Mesenchymal stem cell (in vitro differentiated cells and primary cell): ENCODE results near the gene TOX2.

ENCODE experiments used
- DNase-seq: peaks from one replicate; pipeline ENCODE4 v3.0.0-alpha.2; 2013
- H2AFZ ChIP-seq: one replicate; pipeline ENCODE4 v1.6.1; 2013; ENCODE audit warnings: low read depth, mild to moderate bottlenecking, control low read depth, inconsistent platforms, low read length, moderate library complexity
- H2AK5ac ChIP-seq: 2 replicates; pipeline ENCODE4 v1.6.1; 2013; ENCODE audit warnings: low read length, moderate library complexity, mild to moderate bottlenecking, inconsistent platforms; ENCODE audit not compliant: severe bottlenecking
- H2BK120ac ChIP-seq: one replicate; pipeline ENCODE4 v1.6.1; 2013; ENCODE audit warnings: low read depth, mild to moderate bottlenecking, inconsistent platforms, low read length, moderate library complexity
- H2BK12ac ChIP-seq, 2 experiments: one replicate each; pipeline ENCODE4 v1.6.1; 2013; ENCODE audit warnings: inconsistent platforms in 2 of 2, low read length in 2 of 2, mild to moderate bottlenecking in 2 of 2, moderate library complexity in 2 of 2, control low read depth in 1 of 2
- H2BK15ac ChIP-seq: one replicate; pipeline ENCODE4 v1.6.1; 2013; ENCODE audit warnings: mild to moderate bottlenecking, low read depth, inconsistent platforms; ENCODE audit not compliant: poor library complexity, severe bottlenecking
- H2BK5ac ChIP-seq: 2 replicates; pipeline ENCODE4 v1.6.1; 2013; ENCODE audit warnings: low read depth, mild to moderate bottlenecking, low read length, control low read depth, inconsistent platforms; ENCODE audit not compliant: poor library complexity, severe bottlenecking
- H3K14ac ChIP-seq, 2 experiments: one replicate each; pipeline ENCODE4 v1.6.1; 2013; ENCODE audit warnings: inconsistent platforms in 2 of 2, low read length in 2 of 2, control low read depth in 1 of 2, mild to moderate bottlenecking in 1 of 2, moderate library complexity in 1 of 2
- H3K18ac ChIP-seq, 2 experiments: one replicate each; pipeline ENCODE4 v1.6.1; 2013; ENCODE audit warnings: inconsistent platforms in 2 of 2, low read length in 2 of 2, control low read depth in 1 of 2, low read depth in 1 of 2, mild to moderate bottlenecking in 1 of 2
- H3K23ac ChIP-seq, 2 experiments: one replicate each; pipeline ENCODE4 v1.6.1; 2013; ENCODE audit warnings: inconsistent platforms in 2 of 2, low read length in 2 of 2, mild to moderate bottlenecking in 2 of 2, moderate library complexity in 2 of 2, control low read depth in 1 of 2
- H3K27ac ChIP-seq: 2 replicates; pipeline ENCODE4 v1.5.1; 2013; ENCODE audit warnings: mild to moderate bottlenecking, moderate library complexity, low read length, control low read depth, inconsistent platforms; ENCODE audit not compliant: poor library complexity, severe bottlenecking
- H3K27me3 ChIP-seq, 2 experiments: 2 replicates each; pipeline versions ENCODE4 v1.6.1 to v1.7.0; 2013; ENCODE audit warnings: low read length in 2 of 2, mild to moderate bottlenecking in 2 of 2, moderate library complexity in 2 of 2, control low read depth in 1 of 2, inconsistent platforms in 1 of 2; ENCODE audit not compliant: control insufficient read depth in 1 of 2, insufficient read depth in 1 of 2
- H3K36me3 ChIP-seq, 2 experiments: 2 replicates each; pipeline versions ENCODE4 v1.6.1 to v1.7.0; 2013; ENCODE audit warnings: low read length in 2 of 2, control low read depth in 1 of 2, inconsistent platforms in 1 of 2, low read depth in 1 of 2, mild to moderate bottlenecking in 1 of 2; ENCODE audit not compliant: insufficient read depth in 2 of 2, control insufficient read depth in 1 of 2
- H3K4ac ChIP-seq, 2 experiments: one replicate each; pipeline ENCODE4 v1.6.1; 2013; ENCODE audit warnings: inconsistent platforms in 2 of 2, low read length in 2 of 2, mild to moderate bottlenecking in 2 of 2, moderate library complexity in 2 of 2, control low read depth in 1 of 2, low read depth in 1 of 2
- H3K4me1 ChIP-seq: 2 replicates; pipeline ENCODE4 v1.6.1; 2013; ENCODE audit warnings: low read depth, low read length, control low read depth; ENCODE audit not compliant: control insufficient read depth, insufficient read depth
- H3K4me2 ChIP-seq: 2 replicates; pipeline ENCODE4 v1.6.1; 2013; ENCODE audit warnings: low read length, mild to moderate bottlenecking, inconsistent platforms; ENCODE audit not compliant: poor library complexity, severe bottlenecking
- H3K4me3 ChIP-seq, 2 experiments: 2 replicates each; pipeline versions ENCODE4 v1.5.1 to v1.7.0; 2013; ENCODE audit warnings: low read length in 2 of 2, mild to moderate bottlenecking in 2 of 2, control low read depth in 1 of 2, low read depth in 1 of 2; ENCODE audit not compliant: insufficient read depth in 1 of 2
- H3K79me1 ChIP-seq: replicated peaks from 2 replicates; pipeline ENCODE4 v1.6.1; 2013; ENCODE audit warnings: mild to moderate bottlenecking, control low read depth, low read length, inconsistent platforms; ENCODE audit not compliant: poor library complexity, severe bottlenecking
- H3K9ac ChIP-seq: 2 replicates; pipeline ENCODE4 v1.7.0; 2013; ENCODE audit warnings: mild to moderate bottlenecking, low read length, moderate library complexity
- H3K9me3 ChIP-seq: 2 replicates; pipeline ENCODE4 v1.7.0; 2013; ENCODE audit warnings: mild to moderate bottlenecking, low read length; ENCODE audit not compliant: control insufficient read depth
- H4K8ac ChIP-seq: one replicate; pipeline ENCODE4 v1.6.1; 2013; ENCODE audit warnings: inconsistent platforms, mild to moderate bottlenecking, low read length, moderate library complexity
- H4K91ac ChIP-seq: one replicate; pipeline ENCODE4 v1.6.1; 2013; ENCODE audit warnings: mild to moderate bottlenecking, low read length, inconsistent platforms
- WGBS: methylation state at CpG from one replicate; pipeline ENCODE4 v1.1.7; 2013; ENCODE audit warnings: mixed read lengths; 5-methylcytosine and 5-hydroxymethylcytosine counted together

TOX2 gene

DNA sequence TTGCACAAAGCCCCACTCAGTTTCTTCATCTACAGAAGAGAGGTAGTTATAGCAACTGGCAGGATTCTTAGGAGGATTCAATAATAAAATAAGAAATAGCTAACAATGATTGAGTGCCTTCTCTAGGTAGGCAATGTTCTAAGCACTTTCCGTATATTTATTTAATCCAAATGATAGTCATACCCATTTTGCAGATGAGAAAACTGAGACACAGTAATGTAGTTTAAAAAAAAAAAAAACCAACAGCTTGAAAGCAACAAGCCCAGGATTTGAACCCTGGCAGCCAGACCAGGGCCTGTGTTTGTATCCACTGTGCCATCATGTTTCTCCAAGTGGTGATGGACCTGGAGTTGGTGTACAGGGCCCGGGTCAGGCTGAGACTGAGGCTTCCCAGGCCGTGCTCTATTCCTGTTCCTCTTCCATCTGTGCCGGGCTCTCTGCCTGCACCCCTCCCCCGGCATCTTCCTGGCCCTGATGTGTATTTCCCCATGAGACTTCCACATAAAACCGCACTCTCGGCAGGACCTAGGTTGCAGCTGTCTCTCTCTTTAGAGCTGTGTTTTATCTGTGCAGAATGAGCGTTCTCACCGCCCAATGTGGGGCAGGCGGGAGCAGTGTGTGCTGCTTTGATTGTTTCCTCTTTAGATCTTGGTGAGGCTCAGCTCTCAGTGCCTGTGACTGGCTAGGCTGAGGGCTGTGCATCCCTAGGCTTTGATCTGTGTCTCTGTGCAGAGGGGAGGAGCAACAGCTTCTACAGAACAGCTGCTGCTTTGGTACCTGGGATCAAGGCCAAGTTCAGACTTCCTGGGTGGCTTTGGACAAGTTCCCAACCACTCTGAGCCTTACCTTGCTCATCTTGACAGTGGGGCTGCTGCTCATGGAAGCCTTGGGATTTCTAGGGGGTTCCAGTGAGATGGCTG, 49.5 kb downstream of the TOX2 start:
- Histone ChIP-seq H3K9me3 (no peaks in the 10 kb centered on the region), H3K27me3 (peaks cover 0 to 36% of the 10 kb centered on the region in 2 experiments), H3K4me3 (no peak overlapping the region), H3K4me1 (peaks cover 4% of the 10 kb centered on the region), H3K4me2 (no peak overlapping the region), H2AK5ac (no peak overlapping the region), H2BK15ac (peak overlapping the region; percentile 54), H4K8ac (peak overlapping the region; percentile 82), H3K4ac (peak overlapping the region; percentile 27 to 57), H2AFZ (no peak overlapping the region), H3K79me1 (no peaks in the 10 kb centered on the region), H2BK12ac (peak overlapping the region; percentile 64 to 80), H3K14ac (no peak overlapping the region), H3K9ac (peak overlapping the region; percentile 33), H2BK5ac (no peak overlapping the region), H3K36me3 (no peaks in the 10 kb centered on the region), H4K91ac (peak overlapping the region; percentile 67), H3K27ac (no peak overlapping the region), H3K18ac (peak overlapping the region; percentile 61 to 87), H3K23ac (no peak overlapping the region), H2BK120ac (peak overlapping the region; percentile 43)
- 27% methylated on average over 9 of the region's 10 CpGs for whole genome bisulfite sequencing
- DNase-seq: peak; percentile 88

DNA sequence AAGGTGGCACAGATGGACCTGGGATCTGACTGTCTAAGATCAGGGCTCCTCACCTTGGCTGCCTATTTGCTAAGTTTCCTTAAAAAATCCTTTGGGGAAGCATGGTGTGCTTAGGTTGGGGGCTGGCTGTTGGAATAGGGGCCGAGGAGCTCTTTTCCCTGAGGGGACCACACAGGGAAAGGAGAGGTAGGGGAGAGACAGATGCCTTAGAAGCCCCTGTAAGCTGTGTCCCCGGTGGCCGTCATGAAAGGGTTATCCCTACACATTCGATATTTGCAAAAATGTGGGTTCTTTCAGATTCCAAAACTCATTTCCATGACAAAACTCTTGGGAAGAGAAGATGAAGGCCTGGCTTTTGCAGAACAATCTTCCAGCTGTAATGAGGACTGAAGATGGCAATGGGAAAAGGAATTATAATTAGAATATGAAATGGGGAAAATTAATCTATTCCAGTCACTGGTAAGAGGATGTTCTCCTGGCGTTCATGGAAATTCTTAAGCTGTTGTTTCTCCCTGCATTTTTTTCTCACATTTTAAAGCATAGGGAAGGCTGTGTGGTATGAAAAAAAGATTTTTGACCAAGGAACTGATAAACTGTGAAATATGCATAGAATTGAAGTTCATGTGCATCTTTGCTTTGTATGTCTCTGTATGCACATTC, 53.8 kb downstream of the TOX2 start:
- Histone ChIP-seq H3K27me3 (peaks cover 0 to 60% of the 10 kb centered on the region in 2 experiments), H3K27ac (no peak overlapping the region), H3K9ac (no peak overlapping the region), H2BK12ac (no peak overlapping the region), H2BK15ac (no peak overlapping the region), H3K36me3 (no peaks in the 10 kb centered on the region), H3K4ac (no peak overlapping the region), H2AFZ (no peak overlapping the region), H2BK120ac (no peak overlapping the region), H3K18ac (no peak overlapping the region), H2AK5ac (no peak overlapping the region), H3K79me1 (no peaks in the 10 kb centered on the region), H3K4me3 (no peak overlapping the region), H3K14ac (no peak overlapping the region), H3K23ac (no peak overlapping the region), H3K9me3 (no peaks in the 10 kb centered on the region), H3K4me2 (no peak overlapping the region), H4K8ac (no peak overlapping the region), H3K4me1 (peaks cover 4% of the 10 kb centered on the region), H2BK5ac (no peak overlapping the region), H4K91ac (peak overlapping the region; percentile 8)
- no peak for DNase-seq
- WGBS: 92% methylated on average over 5 of the region's 5 CpGs

DNA sequence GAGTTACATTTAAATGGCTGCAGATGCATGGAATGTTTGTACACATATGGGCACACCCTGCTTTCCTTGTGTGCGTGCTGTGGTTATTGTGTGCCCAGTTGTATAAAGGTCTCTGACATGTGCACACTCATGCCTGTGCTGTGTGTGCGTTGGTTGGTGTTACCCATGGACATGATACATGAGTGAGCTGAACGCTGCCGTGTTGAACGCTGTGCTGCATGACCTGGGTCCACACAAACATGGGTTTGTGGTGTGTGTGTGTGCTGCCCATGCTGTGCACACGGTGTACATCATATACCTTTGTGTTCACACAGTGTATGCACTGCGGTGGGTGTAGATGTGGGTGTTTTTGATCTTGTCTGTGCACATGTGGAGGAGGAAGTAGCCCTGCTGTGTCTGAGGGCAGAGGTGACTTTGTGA, 54.4 kb downstream of the TOX2 start:
- WGBS: 94% methylated on average over 7 of the region's 7 CpGs
- H3K23ac ChIP-seq: no peak overlapping the region

More for the DNA sequence above, 54.4 kb downstream of the TOX2 start:
- H3K36me3 ChIP-seq: no peaks in the 10 kb centered on the region
- H2BK5ac ChIP-seq: no peak overlapping the region
- no peak overlapping the region for H3K4ac ChIP-seq
- H2BK12ac ChIP-seq: no peak overlapping the region
- H4K91ac ChIP-seq: peak overlapping the region; percentile 8
- peak overlapping the region in 1 of 2 experiments; percentile 37 for H3K14ac ChIP-seq
- H2BK120ac ChIP-seq: no peak overlapping the region
- H3K4me1 ChIP-seq: peaks cover 4% of the 10 kb centered on the region
- no peak overlapping the region for H3K4me3 ChIP-seq
- no peak overlapping the region for H2BK15ac ChIP-seq
- no peaks in the 10 kb centered on the region for H3K9me3 ChIP-seq
- no peak for DNase-seq
- no peak overlapping the region for H3K9ac ChIP-seq
- no peak overlapping the region for H2AFZ ChIP-seq
- peaks cover 0 to 59% of the 10 kb centered on the region in 2 experiments for H3K27me3 ChIP-seq
- H3K4me2 ChIP-seq: no peak overlapping the region
- H3K18ac ChIP-seq: peak overlapping the region in 1 of 2 experiments; percentile 31
- H3K27ac ChIP-seq: no peak overlapping the region
- H3K79me1 ChIP-seq: no peaks in the 10 kb centered on the region
- H2AK5ac ChIP-seq: no peak overlapping the region
- H4K8ac ChIP-seq: no peak overlapping the region
